ENCODE results near the gene REXO1. TPM values are rescaled to one million over a fixed set of nuclear protein-coding genes. Genes with fewer than 3 reads are reported as not detected.

Gene REXO1
- total RNA-seq, 1 experiment from 2014 or later, result 25.8 TPM

GRCh38 chr19:1811942-1812425, 36.3 kb downstream of the REXO1 start, which contains the start of gene ATP8B3:
ATP8B3 (minus strand) TSS chr19:1812276; CDS start chr19:1811736, 540 bp downstream.
- BruUV-seq (replicated peaks), result no TSS peak
- H4K20me1 ChIP-seq (ENCODE audit: insufficient read depth), result no peaks in the 10 kb centered on the region
- CTCF ChIA-PET, result no interaction called here
- no peaks in the 10 kb centered on the region for H3K27me3 ChIP-seq (ENCODE audit: insufficient read depth, low read depth)
- intact Hi-C loops (cut with micrococcal nuclease; ENCODE audit: unreplicated experiment), result loop anchor here (5.0 kb wide), 1 partner anchor 140 kb away; no protein-coding TSS in a partner anchor
- H3K4me2 ChIP-seq, result peak within 1 kb of the TSS; percentile 83
- no peaks in the 10 kb centered on the region for H3K79me2 ChIP-seq (ENCODE audit: low read depth)
- H3K27ac ChIP-seq, result no peak within 1 kb of the TSS
- peak within 1 kb of the TSS; percentile 60 for H3K4me3 ChIP-seq
- H3F3A ChIP-seq (ENCODE audit: insufficient read depth, low read depth), result peaks cover 8% of the 10 kb centered on the region; the same call in 1 of the 2 replicates
- no peak for DNase-seq
- TF ChIP-seq, protein P1, sequence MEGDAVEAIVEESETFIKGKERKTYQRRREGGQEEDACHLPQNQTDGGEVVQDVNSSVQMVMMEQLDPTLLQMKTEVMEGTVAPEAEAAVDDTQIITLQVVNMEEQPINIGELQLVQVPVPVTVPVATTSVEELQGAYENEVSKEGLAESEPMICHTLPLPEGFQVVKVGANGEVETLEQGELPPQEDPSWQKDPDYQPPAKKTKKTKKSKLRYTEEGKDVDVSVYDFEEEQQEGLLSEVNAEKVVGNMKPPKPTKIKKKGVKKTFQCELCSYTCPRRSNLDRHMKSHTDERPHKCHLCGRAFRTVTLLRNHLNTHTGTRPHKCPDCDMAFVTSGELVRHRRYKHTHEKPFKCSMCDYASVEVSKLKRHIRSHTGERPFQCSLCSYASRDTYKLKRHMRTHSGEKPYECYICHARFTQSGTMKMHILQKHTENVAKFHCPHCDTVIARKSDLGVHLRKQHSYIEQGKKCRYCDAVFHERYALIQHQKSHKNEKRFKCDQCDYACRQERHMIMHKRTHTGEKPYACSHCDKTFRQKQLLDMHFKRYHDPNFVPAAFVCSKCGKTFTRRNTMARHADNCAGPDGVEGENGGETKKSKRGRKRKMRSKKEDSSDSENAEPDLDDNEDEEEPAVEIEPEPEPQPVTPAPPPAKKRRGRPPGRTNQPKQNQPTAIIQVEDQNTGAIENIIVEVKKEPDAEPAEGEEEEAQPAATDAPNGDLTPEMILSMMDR (conservative IDR thresholded peaks at IDR 0.05), result no peak
- no peak for TF ChIP-seq EZH2 (IDR thresholded peaks at IDR 0.05; ENCODE audit: low read depth)
- no peaks in the 10 kb centered on the region for H3K36me3 ChIP-seq (ENCODE audit: low read depth)
- POLR2A ChIA-PET (ENCODE audit: unreplicated experiment), result no interaction called here
- H3K9me2 ChIP-seq (ENCODE audit: insufficient read depth), result no peaks in the 10 kb centered on the region
- peaks cover 4% of the 10 kb centered on the region; the same call in 1 of the 2 replicates for H3K4me1 ChIP-seq (replicated peaks; ENCODE audit: insufficient read depth)
- peak within 1 kb of the TSS; percentile 77; the same call in 1 of the 2 replicates for H2AFZ ChIP-seq
- H3K9me3 ChIP-seq (ENCODE audit: insufficient read depth, low read depth), result no peaks in the 10 kb centered on the region

DNA sequence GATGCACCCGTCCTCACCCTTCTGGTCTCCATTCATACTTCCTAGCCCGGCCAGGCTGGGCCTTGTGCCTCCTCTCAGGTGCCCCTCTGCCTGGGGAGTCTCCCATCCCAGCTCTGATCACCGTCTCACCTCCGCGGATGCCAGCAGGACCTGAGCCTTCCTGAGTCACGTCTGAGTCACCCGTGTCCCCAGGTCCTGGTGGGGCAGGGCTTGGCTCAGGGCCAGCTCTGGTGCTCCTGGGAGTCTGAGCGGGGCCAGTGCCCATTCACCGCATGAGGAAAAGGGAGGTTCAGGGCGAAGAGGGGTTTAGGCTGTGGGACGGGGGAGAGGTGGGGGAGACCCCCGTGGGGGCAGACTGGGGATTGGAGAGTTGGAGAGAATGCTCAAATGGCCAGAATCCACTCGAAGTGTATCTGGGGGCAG, 36.8 kb downstream of the REXO1 start:
- Histone ChIP-seq H3K79me2 (ENCODE audit: low read depth) (no peaks in the 10 kb centered on the region), H3F3A (ENCODE audit: insufficient read depth, low read depth) (peaks cover 8% of the 10 kb centered on the region; the same call in 1 of the 2 replicates), H3K9me3 (ENCODE audit: insufficient read depth, low read depth) (no peaks in the 10 kb centered on the region), H3K4me2 (peak overlapping the region; percentile 70), H3K27me3 (ENCODE audit: insufficient read depth, low read depth) (no peaks in the 10 kb centered on the region), H3K36me3 (ENCODE audit: low read depth) (no peaks in the 10 kb centered on the region), H3K27ac (no peak overlapping the region), H4K20me1 (ENCODE audit: insufficient read depth) (no peaks in the 10 kb centered on the region), H3K9me2 (ENCODE audit: insufficient read depth) (no peaks in the 10 kb centered on the region), H2AFZ (0 out of 2 replicates have a peak overlapping the region, but pooled peaks have one; percentile 48), H3K4me1 (replicated peaks; ENCODE audit: insufficient read depth) (peaks cover 4% of the 10 kb centered on the region; the same call in 1 of the 2 replicates), H3K4me3 (peak overlapping the region; percentile 46; the same call in 1 of the 2 replicates)
- TF ChIP-seq EZH2 (IDR thresholded peaks at IDR 0.05; ENCODE audit: low read depth), result no peak
- TF ChIP-seq, protein P1 (conservative IDR thresholded peaks at IDR 0.05), result no peak
- BruUV-seq (replicated peaks), result no TSS peak
- POLR2A ChIA-PET (ENCODE audit: unreplicated experiment), result no interaction called here
- CTCF ChIA-PET, result interaction anchor here (0.6 to 0.7 kb wide), 2 partner anchors 17 to 157 kb away, joined by 12 to 17 read pairs; no protein-coding TSS in a partner anchor
- DNase-seq, result peak; percentile 83 to 85
- intact Hi-C loops (cut with micrococcal nuclease; ENCODE audit: unreplicated experiment), result loop anchor here (5.0 kb wide), 1 partner anchor 139 kb away; no protein-coding TSS in a partner anchor

GRCh38 chr19:1810439-1811160, 37.7 kb downstream of the REXO1 start:
- ChIA-PET CTCF (no interaction called here), POLR2A (ENCODE audit: unreplicated experiment) (no interaction called here)
- intact Hi-C loops (cut with micrococcal nuclease; ENCODE audit: unreplicated experiment), result loop anchor here (5.0 kb wide), 1 partner anchor 138 kb away; no protein-coding TSS in a partner anchor

More at GRCh38 chr19:1810439-1811160, 37.7 kb downstream of the REXO1 start:
- H3K27ac ChIP-seq, result no peak overlapping the region
- H3K9me2 ChIP-seq (ENCODE audit: insufficient read depth), result no peaks in the 10 kb centered on the region
- no peak for TF ChIP-seq EZH2 (IDR thresholded peaks at IDR 0.05; ENCODE audit: low read depth)
- TF ChIP-seq, protein P1 (conservative IDR thresholded peaks at IDR 0.05), result no peak
- no peak for DNase-seq
- H3K4me2 ChIP-seq, result no peak overlapping the region
- no peaks in the 10 kb centered on the region for H3K36me3 ChIP-seq (ENCODE audit: low read depth)
- H3K9me3 ChIP-seq (ENCODE audit: insufficient read depth, low read depth), result no peaks in the 10 kb centered on the region
- no peaks in the 10 kb centered on the region for H4K20me1 ChIP-seq (ENCODE audit: insufficient read depth)
- H3K4me3 ChIP-seq, result no peak overlapping the region
- peaks cover 8% of the 10 kb centered on the region; the same call in 1 of the 2 replicates for H3F3A ChIP-seq (ENCODE audit: insufficient read depth, low read depth)
- peaks cover 4% of the 10 kb centered on the region; the same call in 1 of the 2 replicates for H3K4me1 ChIP-seq (replicated peaks; ENCODE audit: insufficient read depth)
- no peaks in the 10 kb centered on the region for H3K79me2 ChIP-seq (ENCODE audit: low read depth)
- H2AFZ ChIP-seq, result no peak overlapping the region
- H3K27me3 ChIP-seq (ENCODE audit: insufficient read depth, low read depth), result no peaks in the 10 kb centered on the region
- no TSS peak for BruUV-seq (replicated peaks)

Measured in PC-9 (cell line).